Trophoblast cell (in vitro differentiated cells and primary cell): Measurements from ENCODE around the gene ZDBF2.

Source experiments
- DNase-seq, 2 donors: peaks; one replicate each; pipeline ENCODE4 v3.0.0-alpha.2; 2016
- H2AFZ ChIP-seq: 2 replicates; pipeline ENCODE4 v1.6.1; 2013; ENCODE audit warnings: low read length, moderate library complexity, mild to moderate bottlenecking; ENCODE audit not compliant: insufficient read depth, poor library complexity
- H2AK5ac ChIP-seq: 2 replicates; pipeline ENCODE4 v1.6.1; 2013; ENCODE audit warnings: mild to moderate bottlenecking, low read length
- H2BK120ac ChIP-seq: 2 replicates; pipeline ENCODE4 v1.6.1; 2013; ENCODE audit warnings: low read length, mild to moderate bottlenecking, moderate library complexity; ENCODE audit not compliant: insufficient read depth, poor library complexity
- H2BK12ac ChIP-seq: 2 replicates; pipeline ENCODE4 v1.6.1; 2013; ENCODE audit warnings: mild to moderate bottlenecking, low read length, moderate library complexity
- H2BK5ac ChIP-seq: 2 replicates; pipeline ENCODE4 v1.6.1; 2013; ENCODE audit warnings: low read length, low read depth, moderate library complexity, mild to moderate bottlenecking; ENCODE audit not compliant: poor library complexity
- H3K14ac ChIP-seq: 2 replicates; pipeline ENCODE4 v1.6.1; 2013; ENCODE audit warnings: mild to moderate bottlenecking, low read length
- H3K18ac ChIP-seq: 2 replicates; pipeline ENCODE4 v1.6.1; 2013; ENCODE audit warnings: mild to moderate bottlenecking, low read length
- H3K23ac ChIP-seq: 2 replicates; pipeline ENCODE4 v1.6.1; 2013; ENCODE audit warnings: low read length
- H3K27ac ChIP-seq: 2 replicates; pipeline ENCODE4 v1.5.1; 2013; ENCODE audit warnings: low read depth, mild to moderate bottlenecking, inconsistent platforms, low read length, moderate library complexity
- H3K27me3 ChIP-seq: 2 replicates; pipeline ENCODE4 v1.6.1; 2013; ENCODE audit warnings: inconsistent platforms, mild to moderate bottlenecking, low read length, moderate library complexity; ENCODE audit not compliant: insufficient read depth
- H3K36me3 ChIP-seq, 2 experiments: 1 replicate in 1 of 2; 2 replicates in 1 of 2; pipeline ENCODE4 v1.6.1; 2013; ENCODE audit warnings: low read length in 2 of 2, mild to moderate bottlenecking in 2 of 2, moderate library complexity in 1 of 2; ENCODE audit not compliant: insufficient read depth in 2 of 2, control insufficient read depth in 1 of 2
- H3K4ac ChIP-seq: 2 replicates; pipeline ENCODE4 v1.6.1; 2013; ENCODE audit warnings: low read depth, mild to moderate bottlenecking, low read length, moderate library complexity
- H3K4me1 ChIP-seq, 2 experiments: 1 replicate in 1 of 2; 2 replicates in 1 of 2; pipeline ENCODE4 v1.6.1; 2013; ENCODE audit warnings: low read length in 2 of 2, mild to moderate bottlenecking in 2 of 2, moderate library complexity in 1 of 2; ENCODE audit not compliant: insufficient read depth in 2 of 2, control insufficient read depth in 1 of 2
- H3K4me2 ChIP-seq: 2 replicates; pipeline ENCODE4 v1.6.1; 2013; ENCODE audit warnings: inconsistent platforms, mild to moderate bottlenecking, low read length, moderate library complexity
- H3K4me3 ChIP-seq: 2 replicates; pipeline ENCODE4 v1.5.1; 2013; ENCODE audit warnings: mild to moderate bottlenecking, low read depth, low read length, inconsistent platforms
- H3K79me1 ChIP-seq: one replicate; pipeline ENCODE4 v1.6.1; 2013; ENCODE audit warnings: low read length
- H3K79me2 ChIP-seq: 2 replicates; pipeline ENCODE4 v1.6.1; 2013; ENCODE audit warnings: low read length, mild to moderate bottlenecking; ENCODE audit not compliant: control insufficient read depth, insufficient read depth, poor library complexity
- H3K9ac ChIP-seq: 2 replicates; pipeline ENCODE4 v1.6.1; 2013; ENCODE audit warnings: mild to moderate bottlenecking, low read length
- H3K9me3 ChIP-seq: 2 replicates; pipeline ENCODE4 v1.6.1; 2013; ENCODE audit warnings: low read depth, mild to moderate bottlenecking, control low read depth, inconsistent platforms, low read length; ENCODE audit not compliant: insufficient read depth
- H4K12ac ChIP-seq: 2 replicates; pipeline ENCODE4 v1.6.1; 2013; ENCODE audit warnings: low read depth, mild to moderate bottlenecking, low read length, moderate library complexity
- H4K8ac ChIP-seq: 2 replicates; pipeline ENCODE4 v1.6.1; 2013; ENCODE audit warnings: low read depth, mild to moderate bottlenecking, low read length, moderate library complexity
- H4K91ac ChIP-seq: one replicate; pipeline ENCODE4 v1.6.1; 2013; ENCODE audit warnings: low read depth, mild to moderate bottlenecking, low read length, moderate library complexity
- WGBS: extraction: QIAGEN DNeasy Blood & Tissue Kit; methylation state at CpG from one replicate; pipeline ENCODE4 v1.1.7; 2013; ENCODE audit warnings: missing lambda C conversion rate; ENCODE audit not compliant: insufficient read length, insufficient coverage; ENCODE audit errors: extremely low coverage; 5-methylcytosine and 5-hydroxymethylcytosine counted together

Gene ZDBF2

GRCh38 chr2:206271065-206271464 lies 3.4 kb upstream of the ZDBF2 start:
- Histone ChIP-seq H3K27ac (no peak overlapping the region), H2BK120ac (no peak overlapping the region), H3K36me3 (no peaks in the 10 kb centered on the region), H3K18ac (no peak overlapping the region), H3K4me3 (no peak overlapping the region), H4K8ac (no peak overlapping the region), H2BK5ac (no peak overlapping the region), H3K4me2 (no peak overlapping the region), H3K27me3 (peaks cover 14% of the 10 kb centered on the region), H2AFZ (no peak overlapping the region), H3K4me1 (peaks cover 0 to 7% of the 10 kb centered on the region in 2 experiments), H3K4ac (no peak overlapping the region), H4K91ac (no peak overlapping the region), H3K9ac (no peak overlapping the region), H3K14ac (no peak overlapping the region), H2BK12ac (no peak overlapping the region), H3K9me3 (no peaks in the 10 kb centered on the region), H3K79me1 (peaks cover 6% of the 10 kb centered on the region), H3K79me2 (peaks cover 8% of the 10 kb centered on the region), H4K12ac (no peak overlapping the region), H2AK5ac (no peak overlapping the region), H3K23ac (no peak overlapping the region)
- WGBS = no CpG with 5 or more reads among the region's 1 CpG
- no peak for DNase-seq

DNA sequence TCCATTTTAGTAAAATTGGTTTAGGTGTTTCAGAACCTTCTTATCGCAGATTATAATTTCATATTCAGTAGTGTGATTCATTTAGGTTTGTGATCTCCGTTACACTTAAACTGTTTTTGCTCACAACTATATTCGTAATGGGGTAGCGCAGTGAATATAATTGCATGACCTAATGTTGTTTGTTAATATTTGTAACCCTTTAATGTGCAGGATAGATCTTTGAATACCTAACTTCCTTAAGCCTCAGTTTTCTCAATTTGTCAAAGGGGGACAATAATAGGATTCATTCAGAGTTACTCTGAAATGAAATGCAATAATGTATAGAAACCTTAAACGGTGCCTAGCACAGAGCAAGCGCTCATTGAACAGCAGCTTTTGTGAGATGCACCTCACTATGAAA lies 558 bp upstream of the ZDBF2 start:
- WGBS = no CpG with 5 or more reads among the region's 6 CpGs

GRCh38 chr2:206275312-206276055 lies 1.0 kb downstream of the ZDBF2 start:
- Histone ChIP-seq H2BK5ac (no peak overlapping the region), H3K27me3 (peaks cover 5% of the 10 kb centered on the region), H3K79me1 (peaks cover 6% of the 10 kb centered on the region), H3K4me1 (peaks cover 0 to 7% of the 10 kb centered on the region in 2 experiments), H3K4me2 (peak overlapping the region; percentile 78), H3K4ac (peak overlapping the region; percentile 89), H4K8ac (peak overlapping the region; percentile 91), H4K12ac (peak overlapping the region; percentile 81), H3K79me2 (peaks cover 8% of the 10 kb centered on the region), H4K91ac (peak overlapping the region; percentile 91), H3K27ac (no peak overlapping the region), H3K36me3 (no peaks in the 10 kb centered on the region), H2BK120ac (peak overlapping the region; percentile 77), H3K9me3 (no peaks in the 10 kb centered on the region), H3K18ac (peak overlapping the region; percentile 97), H3K9ac (no peak overlapping the region), H2BK12ac (no peak overlapping the region), H3K4me3 (peak overlapping the region; percentile 93), H3K14ac (peak overlapping the region; percentile 95), H2AK5ac (no peak overlapping the region), H3K23ac (no peak overlapping the region), H2AFZ (peak overlapping the region; percentile 97)
- DNase-seq = peak; percentile 24 to 58
- WGBS = no CpG with 5 or more reads among the region's 23 CpGs

More for the DNA sequence above, 558 bp upstream of the ZDBF2 start:
- Histone ChIP-seq H2AFZ (no peak overlapping the region), H3K4ac (no peak overlapping the region), H3K23ac (no peak overlapping the region), H2BK12ac (no peak overlapping the region), H3K4me3 (no peak overlapping the region), H3K14ac (no peak overlapping the region), H3K18ac (no peak overlapping the region), H3K36me3 (no peaks in the 10 kb centered on the region), H4K91ac (no peak overlapping the region), H3K79me2 (peaks cover 8% of the 10 kb centered on the region), H3K4me1 (peaks cover 0 to 7% of the 10 kb centered on the region in 2 experiments), H2AK5ac (no peak overlapping the region), H2BK5ac (no peak overlapping the region), H3K27ac (no peak overlapping the region), H3K4me2 (peak overlapping the region; percentile 78), H3K27me3 (peaks cover 5% of the 10 kb centered on the region), H3K9me3 (no peaks in the 10 kb centered on the region), H4K8ac (peak overlapping the region; percentile 65), H4K12ac (no peak overlapping the region), H3K9ac (peak overlapping the region; percentile 65), H3K79me1 (peaks cover 6% of the 10 kb centered on the region), H2BK120ac (no peak overlapping the region)
- DNase-seq = no peak

DNA sequence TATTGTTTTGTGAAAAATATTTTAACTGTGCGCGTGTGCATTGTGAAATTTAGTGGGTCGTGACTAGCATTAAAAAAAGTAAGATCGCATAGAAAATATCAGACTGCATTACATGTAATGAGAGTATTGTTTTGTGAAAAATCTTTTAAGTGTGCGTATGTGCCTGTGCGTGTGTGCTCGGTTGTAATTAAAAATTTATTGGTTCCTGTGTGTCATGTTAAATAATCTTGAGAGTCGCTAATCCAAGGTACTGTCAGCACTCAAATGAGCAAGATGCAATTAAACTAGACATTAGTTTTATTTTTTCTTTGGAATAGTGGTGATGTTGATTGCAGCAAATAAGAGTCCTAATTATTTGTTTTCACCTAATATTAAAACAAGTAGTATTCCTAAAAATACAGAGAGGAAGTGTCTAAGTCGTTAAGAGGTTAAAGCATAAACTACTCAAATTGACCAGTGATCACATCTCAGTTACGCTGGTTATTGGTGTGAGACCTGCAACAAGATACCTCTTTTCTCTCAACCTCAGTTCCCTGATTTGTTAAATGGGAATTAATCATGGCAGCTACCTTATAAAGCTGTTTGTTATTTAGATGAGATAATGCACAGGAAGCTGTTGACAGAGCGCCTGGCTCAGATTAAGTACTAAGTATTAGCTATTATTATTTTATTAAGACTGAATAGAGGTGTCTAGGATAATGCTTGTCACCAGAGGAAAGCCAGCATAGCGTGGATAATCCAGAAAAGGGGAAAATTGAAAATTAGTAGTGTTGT lies 1.9 kb downstream of the ZDBF2 start:
- no peak for DNase-seq
- no CpG with 5 or more reads among the region's 12 CpGs for WGBS
- H3K4me2 ChIP-seq = no peak overlapping the region

More for the DNA sequence above, 1.9 kb downstream of the ZDBF2 start:
- Histone ChIP-seq H2AK5ac (no peak overlapping the region), H4K12ac (no peak overlapping the region), H3K9ac (no peak overlapping the region), H2AFZ (no peak overlapping the region), H3K18ac (no peak overlapping the region), H2BK120ac (no peak overlapping the region), H3K4ac (no peak overlapping the region), H3K79me2 (peaks cover 8% of the 10 kb centered on the region), H2BK12ac (no peak overlapping the region), H2BK5ac (no peak overlapping the region), H4K8ac (no peak overlapping the region), H3K4me3 (no peak overlapping the region), H3K27ac (no peak overlapping the region), H3K14ac (no peak overlapping the region), H3K23ac (no peak overlapping the region), H3K9me3 (no peaks in the 10 kb centered on the region), H3K36me3 (no peaks in the 10 kb centered on the region), H3K79me1 (peaks cover 6% of the 10 kb centered on the region), H4K91ac (no peak overlapping the region), H3K27me3 (peaks cover 5% of the 10 kb centered on the region), H3K4me1 (peaks cover 0 to 7% of the 10 kb centered on the region in 2 experiments)
